HUES64 (cell line): Measurements from ENCODE around the gene KRT83.
"Not testable (repeated sequence)": the region's sequence is repeated elsewhere in the genome, so short reads cannot be mapped to it uniquely, and the experiment has no call there.

Experiments used
- H3K27ac ChIP-seq: 2 replicates; pipeline ENCODE4 v1.7.0; 2013; ENCODE audit warnings: low read depth, low read length, inconsistent platforms
- H3K27me3 ChIP-seq: 2 replicates; pipeline ENCODE4 v1.6.1; 2013; ENCODE audit warnings: mild to moderate bottlenecking, low read length; ENCODE audit not compliant: insufficient read depth
- H3K36me3 ChIP-seq: 2 replicates; pipeline ENCODE4 v1.6.1; 2013; ENCODE audit warnings: mild to moderate bottlenecking, low read length; ENCODE audit not compliant: insufficient read depth
- H3K4me1 ChIP-seq: 2 replicates; pipeline ENCODE4 v1.6.1; 2013; ENCODE audit warnings: mild to moderate bottlenecking, low read length, moderate library complexity; ENCODE audit not compliant: insufficient read depth
- H3K4me3 ChIP-seq: 2 replicates; pipeline ENCODE4 v1.5.1; 2013; ENCODE audit warnings: mild to moderate bottlenecking, low read length, moderate library complexity
- H3K9ac ChIP-seq: 2 replicates; pipeline ENCODE4 v1.6.1; 2013; ENCODE audit warnings: mild to moderate bottlenecking, low read depth, low read length
- H3K9me3 ChIP-seq: 2 replicates; pipeline ENCODE4 v1.6.1; 2013; ENCODE audit warnings: low read depth, low read length; ENCODE audit not compliant: insufficient read depth
- WGBS: fragments of 150-250, 120-280 bp; methylation state at CpG from one replicate; pipeline ENCODE4 v1.1.7; 2013; ENCODE audit warnings: missing lambda C conversion rate; 5-methylcytosine and 5-hydroxymethylcytosine counted together

The KRT83 gene

DNA sequence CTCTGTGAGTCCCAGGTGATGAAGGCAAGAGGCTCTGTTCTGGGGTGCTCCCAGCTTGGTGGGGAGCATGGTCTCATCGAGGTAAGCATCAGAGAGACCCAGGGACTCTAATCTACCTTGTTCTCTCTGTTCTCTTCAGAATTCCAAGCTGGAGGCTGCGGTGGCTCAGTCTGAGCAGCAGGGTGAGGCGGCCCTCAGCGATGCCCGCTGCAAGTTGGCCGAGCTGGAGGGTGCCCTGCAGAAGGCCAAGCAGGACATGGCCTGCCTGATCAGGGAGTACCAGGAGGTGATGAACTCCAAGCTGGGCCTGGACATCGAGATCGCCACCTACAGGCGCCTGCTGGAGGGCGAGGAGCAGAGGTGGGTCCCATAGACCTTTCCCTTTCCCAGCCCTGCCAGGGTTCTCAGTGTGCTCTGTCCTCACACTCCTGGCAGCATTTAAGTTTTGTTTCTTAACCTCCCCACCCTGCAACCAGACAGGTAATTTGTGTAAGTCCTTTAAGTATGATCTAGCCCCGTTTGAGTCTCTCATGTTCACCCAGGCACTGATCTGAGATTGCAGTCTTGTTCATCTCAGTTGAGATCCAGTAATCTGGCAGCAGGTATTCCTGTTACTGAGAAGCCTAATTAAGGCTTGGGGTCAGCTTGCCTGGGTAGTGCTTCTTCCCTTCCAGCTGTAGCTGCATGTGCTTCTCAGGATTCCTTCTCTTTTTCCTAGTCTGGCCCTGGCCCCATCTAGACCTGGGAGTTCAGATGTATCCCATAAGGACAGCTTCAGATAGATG lies 15.1 kb downstream of the KRT83 start:
- H3K27ac ChIP-seq: no peak overlapping the region
- no peaks in the 10 kb centered on the region for H3K36me3 ChIP-seq
- H3K4me1 ChIP-seq: peaks cover 7% of the 10 kb centered on the region
- H3K9me3 ChIP-seq: no peaks in the 10 kb centered on the region
- 63% methylated on average over 11 of the region's 11 CpGs for WGBS
- H3K4me3 ChIP-seq: no peak overlapping the region
- no peak overlapping the region for H3K9ac ChIP-seq
- H3K27me3 ChIP-seq: peaks cover 50% of the 10 kb centered on the region

- not testable (repeated sequence) for H3K36me3 ChIP-seq, H3K4me3 ChIP-seq, H3K9ac ChIP-seq, H3K27ac ChIP-seq, H3K9me3 ChIP-seq, H3K4me1 ChIP-seq
- H3K27me3 ChIP-seq: peaks cover 39% of the 10 kb centered on the region
- WGBS: 88% methylated on average over 15 of the region's 15 CpGs
These were observed 16.2 kb downstream of the KRT83 start for GRCh38 chr12:52304941-52305411.

GRCh38 chr12:52302242-52302914 lies 18.8 kb downstream of the KRT83 start:
- H3K36me3 ChIP-seq, H3K9me3 ChIP-seq, H3K4me1 ChIP-seq, H3K27ac ChIP-seq, H3K9ac ChIP-seq, H3K4me3 ChIP-seq: not testable (repeated sequence)
- peaks cover 26% of the 10 kb centered on the region for H3K27me3 ChIP-seq
- WGBS: no CpG with 5 or more reads among the region's 5 CpGs

- WGBS: 70% methylated on average over 14 of the region's 31 CpGs
- H3K9me3 ChIP-seq, H3K27ac ChIP-seq, H3K36me3 ChIP-seq, H3K4me3 ChIP-seq, H3K4me1 ChIP-seq, H3K9ac ChIP-seq: not testable (repeated sequence)
- peaks cover 24% of the 10 kb centered on the region for H3K27me3 ChIP-seq
These were observed 19.5 kb downstream of the KRT83 start for GRCh38 chr12:52301721-52302120.

DNA sequence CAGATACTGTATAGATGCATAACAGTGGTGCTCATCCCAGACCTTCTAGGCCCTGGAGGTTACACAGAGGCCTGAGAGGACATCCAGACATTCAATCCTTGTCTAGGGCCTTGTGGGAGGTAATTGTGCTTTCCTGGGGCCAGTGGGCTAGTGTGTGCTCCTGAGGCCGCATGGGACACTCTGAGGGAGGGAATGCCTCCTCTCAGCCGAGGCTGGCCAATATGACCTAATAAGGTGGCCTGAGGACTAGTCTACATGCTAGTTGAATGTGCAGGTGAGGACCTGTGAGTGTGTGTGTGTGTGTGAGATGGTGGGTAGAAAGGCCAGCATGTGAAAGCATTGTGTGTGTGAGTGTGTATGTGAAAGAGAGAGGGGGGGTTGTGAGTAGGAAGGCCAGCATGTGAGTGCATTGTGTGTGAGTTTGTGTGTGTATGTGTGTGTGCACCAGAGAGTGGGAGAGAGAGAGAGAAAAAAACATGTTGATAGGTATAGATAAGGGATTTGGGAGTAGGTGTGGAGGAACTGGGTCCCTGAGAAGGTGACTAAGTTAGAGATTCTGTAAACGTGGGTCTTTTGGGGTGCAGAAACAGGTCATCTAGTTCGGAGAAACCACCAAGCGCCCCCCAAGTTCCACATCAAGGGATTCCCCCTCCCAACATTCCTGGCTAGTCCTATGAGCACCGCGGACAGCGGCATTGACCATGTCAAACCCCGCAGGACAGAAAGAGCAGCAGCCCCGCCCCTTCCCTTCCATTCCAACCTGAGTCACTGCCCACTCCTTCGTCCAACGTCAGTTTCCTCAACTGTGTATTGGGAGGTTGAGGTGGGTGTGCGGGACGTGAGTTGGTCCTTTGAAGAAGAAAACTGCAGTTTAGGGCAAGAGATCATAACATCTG lies 20.2 kb downstream of the KRT83 start:
- Histone ChIP-seq H3K4me1 (no peaks in the 10 kb centered on the region), H3K36me3 (no peaks in the 10 kb centered on the region), H3K27ac (no peak overlapping the region), H3K4me3 (no peak overlapping the region), H3K9me3 (no peaks in the 10 kb centered on the region), H3K9ac (no peak overlapping the region), H3K27me3 (peaks cover 18% of the 10 kb centered on the region; the same call in 1 of the 2 replicates)
- WGBS: 50% methylated on average over 12 of the region's 14 CpGs

DNA sequence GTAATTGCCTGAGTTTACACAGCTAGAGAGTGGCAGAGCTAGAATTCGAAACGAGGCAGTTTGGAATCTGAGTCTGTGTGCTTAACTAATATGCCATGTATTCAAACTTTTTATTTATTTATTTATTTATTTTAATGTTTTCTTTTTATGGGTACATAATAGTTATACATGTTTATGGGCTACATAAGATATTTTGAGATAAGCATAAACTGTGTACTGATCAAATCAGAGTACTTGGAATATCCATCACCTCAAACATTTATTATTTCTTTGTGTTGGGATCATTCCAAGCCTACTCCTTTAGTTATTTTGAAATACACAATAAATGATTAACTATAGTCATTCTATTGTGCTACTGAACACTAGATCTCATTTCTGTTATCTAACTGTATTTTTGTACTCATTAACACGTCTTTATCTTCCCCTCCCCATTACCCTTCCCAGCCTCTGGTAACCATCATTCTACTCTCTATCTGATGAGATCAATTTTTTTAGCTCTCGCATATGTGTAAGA lies 22.5 kb downstream of the KRT83 start:
- WGBS: 89% methylated on average over 4 of the region's 4 CpGs
- H3K27ac ChIP-seq: no peak overlapping the region

GRCh38 chr12:52296572-52297215 lies 24.5 kb downstream of the KRT83 start:
- Histone ChIP-seq H3K36me3 (no peaks in the 10 kb centered on the region), H3K27ac (no peak overlapping the region), H3K4me1 (no peaks in the 10 kb centered on the region), H3K9ac (no peak overlapping the region), H3K27me3 (peaks cover 21% of the 10 kb centered on the region; the same call in 1 of the 2 replicates), H3K9me3 (no peaks in the 10 kb centered on the region), H3K4me3 (no peak overlapping the region)
- WGBS: 88% methylated on average over 5 of the region's 5 CpGs

More for the DNA sequence above, 22.5 kb downstream of the KRT83 start:
- Histone ChIP-seq H3K4me1 (no peaks in the 10 kb centered on the region), H3K36me3 (no peaks in the 10 kb centered on the region), H3K4me3 (no peak overlapping the region), H3K9ac (no peak overlapping the region), H3K9me3 (no peaks in the 10 kb centered on the region), H3K27me3 (peaks cover 21% of the 10 kb centered on the region; the same call in 1 of the 2 replicates)

DNA sequence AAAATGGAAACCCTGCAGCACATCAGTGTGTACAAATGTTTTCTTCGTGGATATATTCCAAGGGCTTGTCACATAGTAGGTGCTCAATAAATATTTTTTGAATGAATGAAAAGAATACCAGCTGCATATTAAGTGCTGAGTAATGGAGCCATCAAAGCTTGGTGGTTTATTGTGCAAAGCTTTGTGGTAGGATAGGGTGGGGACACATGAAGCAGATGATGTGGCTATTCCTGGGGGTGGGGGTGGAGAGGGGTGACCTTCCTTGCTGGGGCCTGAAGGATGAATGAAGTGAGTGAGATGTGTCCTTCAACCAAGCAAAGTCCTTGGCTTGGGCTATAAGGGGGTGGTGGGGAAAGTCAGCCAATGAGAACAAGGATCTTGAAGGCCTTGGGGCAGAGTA lies 25.5 kb downstream of the KRT83 start:
- Histone ChIP-seq H3K9ac (no peak overlapping the region), H3K4me3 (no peak overlapping the region), H3K36me3 (no peaks in the 10 kb centered on the region), H3K27ac (no peak overlapping the region), H3K4me1 (no peaks in the 10 kb centered on the region), H3K27me3 (peaks cover 21% of the 10 kb centered on the region; the same call in 1 of the 2 replicates), H3K9me3 (no peaks in the 10 kb centered on the region)
- 85% methylated on average over 1 of the region's 1 CpG for WGBS

DNA sequence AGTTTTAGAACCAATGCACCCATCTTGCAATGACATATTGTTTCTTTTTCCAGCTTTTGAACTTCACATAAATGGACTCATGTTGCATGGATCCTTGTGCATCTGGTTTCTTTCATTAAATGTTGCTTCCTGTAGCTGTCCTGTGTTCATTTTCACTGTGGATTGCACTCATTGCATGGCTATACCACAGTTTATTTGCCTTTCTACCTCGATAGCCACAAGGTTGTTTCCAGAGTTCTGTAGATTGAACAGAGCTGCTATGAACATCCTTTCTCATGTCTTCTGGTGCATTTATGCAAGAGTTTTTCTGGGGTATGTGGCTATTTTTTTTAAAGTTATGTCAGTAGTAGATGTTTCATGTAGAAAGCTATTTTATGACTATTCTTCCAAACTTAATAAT lies 26.4 kb downstream of the KRT83 start:
- 57% methylated on average over 1 of the region's 1 CpG for WGBS
- Histone ChIP-seq H3K27ac (no peak overlapping the region), H3K9me3 (no peaks in the 10 kb centered on the region), H3K36me3 (no peaks in the 10 kb centered on the region), H3K9ac (no peak overlapping the region), H3K27me3 (peaks cover 20% of the 10 kb centered on the region; the same call in 1 of the 2 replicates), H3K4me3 (no peak overlapping the region), H3K4me1 (no peaks in the 10 kb centered on the region)

- no peaks in the 10 kb centered on the region for H3K36me3 ChIP-seq
- H3K9me3 ChIP-seq: no peaks in the 10 kb centered on the region
- 80% methylated on average over 1 of the region's 1 CpG for WGBS
- no peak overlapping the region for H3K4me3 ChIP-seq
- H3K27ac ChIP-seq: no peak overlapping the region
- peaks cover 17% of the 10 kb centered on the region; the same call in 1 of the 2 replicates for H3K27me3 ChIP-seq
- no peak overlapping the region for H3K9ac ChIP-seq
- no peaks in the 10 kb centered on the region for H3K4me1 ChIP-seq
These were observed 27.3 kb downstream of the KRT83 start for GRCh38 chr12:52293926-52294325.
